ENCODE results near the gene MBD1. TPM values are rescaled to one million over a fixed set of nuclear protein-coding genes. Genes with fewer than 3 reads are reported as not detected.
"Not testable (repeated sequence)": the region's sequence is repeated elsewhere in the genome, so short reads cannot be mapped to it uniquely, and the experiment has no call there.

Gene MBD1
- total RNA-seq, 2 donors from 2014 or later = 89.9 to 98.7 TPM

- H3K36me3 Mint-ChIP-seq (ENCODE audit: low read depth) = peaks cover 86% of the 10 kb centered on the region
- ATAC-seq (replicated peaks) = no peak
- no peak overlapping the region for H3K4me3 Mint-ChIP-seq
- H3K27me3 Mint-ChIP-seq = no peaks in the 10 kb centered on the region
- no peak overlapping the region for H3K27ac Mint-ChIP-seq
- H3K9me3 Mint-ChIP-seq = no peaks in the 10 kb centered on the region
- peaks cover 4% of the 10 kb centered on the region for H3K4me1 Mint-ChIP-seq
These were observed 8.8 kb downstream of the MBD1 start for GRCh38 chr18:50272568-50272967.

DNA sequence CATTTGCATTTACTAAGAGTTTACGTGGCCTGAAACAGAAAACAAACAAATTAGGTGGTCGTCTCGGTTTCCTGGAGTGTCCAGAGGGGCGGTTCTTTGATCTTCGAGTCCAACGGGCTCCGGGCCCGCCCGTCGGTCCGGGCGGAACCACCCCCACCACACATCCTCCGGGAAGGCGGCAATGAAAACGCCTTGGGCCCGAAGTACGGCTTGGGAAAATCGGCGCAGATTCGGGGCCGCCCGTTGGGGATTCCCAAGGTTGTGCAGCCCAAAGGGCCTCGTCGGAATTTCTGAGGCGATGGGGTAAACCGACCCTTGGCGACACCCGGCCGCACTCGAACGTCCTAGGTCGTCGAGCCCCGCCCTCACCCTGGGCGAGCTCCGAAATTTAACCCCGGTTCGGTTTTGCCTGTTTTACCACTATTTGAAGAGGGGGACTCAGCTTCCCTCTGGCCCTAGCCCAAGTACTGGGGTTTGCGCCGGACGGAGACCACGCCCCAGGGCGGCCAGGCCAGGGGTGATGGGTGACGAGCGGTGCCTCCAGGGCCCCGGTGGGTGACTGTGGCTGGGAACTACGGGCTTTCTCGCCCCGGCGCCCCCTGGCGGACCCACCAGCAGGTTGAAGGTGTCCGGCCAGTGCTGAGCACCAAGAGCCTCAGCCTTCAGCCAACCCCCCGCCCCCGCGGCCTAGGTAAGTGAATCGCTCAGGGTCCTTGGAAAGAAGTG lies 13.1 kb downstream of the MBD1 start:
- peaks cover 45% of the 10 kb centered on the region for H3K36me3 Mint-ChIP-seq (ENCODE audit: low read depth)

GRCh38 chr18:50266248-50266704 lies 15.0 kb downstream of the MBD1 start, which contains the start of gene CFAP53:
CFAP53 (minus strand) TSS chr18:50266495; CDS start chr18:50266404, 91 bp downstream.
- Mint-ChIP-seq H3K9me3 (no peaks in the 10 kb centered on the region), H3K36me3 (ENCODE audit: low read depth) (peaks cover 26% of the 10 kb centered on the region), H3K4me3 (peak within 1 kb of the TSS; percentile 82), H3K27ac (peak within 1 kb of the TSS; percentile 72), H3K4me1 (peaks cover 10% of the 10 kb centered on the region), H3K27me3 (no peaks in the 10 kb centered on the region)
- ATAC-seq (replicated peaks) = peak; percentile 94

More for the DNA sequence above, 13.1 kb downstream of the MBD1 start:
- Mint-ChIP-seq H3K4me3 (peak overlapping the region; percentile 82), H3K27ac (no peak overlapping the region), H3K9me3 (no peaks in the 10 kb centered on the region), H3K27me3 (no peaks in the 10 kb centered on the region), H3K4me1 (peaks cover 10% of the 10 kb centered on the region)
- ATAC-seq (replicated peaks) = peak; percentile 85

DNA sequence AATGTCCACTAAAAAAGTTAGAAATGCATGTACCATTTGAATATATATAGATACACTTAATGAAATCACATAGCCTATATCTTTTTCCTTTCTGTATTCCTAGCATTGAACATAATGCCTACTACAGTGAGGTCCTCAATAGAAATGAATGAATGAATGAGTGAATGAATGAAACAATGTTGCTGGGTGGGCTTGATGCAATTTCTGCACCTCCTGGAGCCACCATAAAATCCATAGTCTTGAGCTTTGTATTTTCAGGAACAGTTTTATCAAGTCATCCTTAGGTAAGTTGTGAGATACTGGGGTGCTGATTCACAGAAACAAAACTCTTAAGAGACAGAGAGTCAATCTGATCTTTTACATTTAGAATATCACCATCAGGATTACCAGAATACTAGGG lies 18.3 kb downstream of the MBD1 start:
- Mint-ChIP-seq H3K36me3 (ENCODE audit: low read depth) (no peaks in the 10 kb centered on the region), H3K27me3 (peaks cover 7% of the 10 kb centered on the region), H3K9me3 (no peaks in the 10 kb centered on the region), H3K4me3 (no peak overlapping the region), H3K4me1 (peaks cover 7% of the 10 kb centered on the region), H3K27ac (no peak overlapping the region)
- ATAC-seq (replicated peaks) = no peak

DNA sequence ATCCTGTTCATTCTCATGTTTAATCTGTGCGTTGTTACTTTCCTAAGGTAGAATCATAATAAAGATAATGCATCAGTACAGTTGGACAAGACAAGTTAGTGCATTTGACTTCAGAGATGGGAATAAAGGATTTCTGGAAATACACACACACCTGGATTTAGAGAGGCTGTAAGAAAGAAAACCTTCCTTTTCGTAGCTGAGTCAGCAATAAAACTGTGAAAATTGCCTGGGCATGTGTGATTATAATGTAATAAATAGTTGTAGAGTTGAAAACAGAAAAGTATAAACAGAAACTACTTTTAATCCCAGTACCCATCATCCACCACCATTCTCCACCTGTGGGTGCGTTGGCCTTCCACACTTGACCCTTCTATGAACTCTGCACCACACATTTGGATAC lies 30.4 kb downstream of the MBD1 start:
- Mint-ChIP-seq H3K27me3 (no peaks in the 10 kb centered on the region), H3K36me3 (ENCODE audit: low read depth) (no peaks in the 10 kb centered on the region), H3K9me3 (no peaks in the 10 kb centered on the region), H3K4me3 (no peak overlapping the region), H3K4me1 (no peaks in the 10 kb centered on the region), H3K27ac (no peak overlapping the region)
- ATAC-seq (replicated peaks) = no peak

- Mint-ChIP-seq H3K36me3 (ENCODE audit: low read depth) (no peaks in the 10 kb centered on the region), H3K27me3 (no peaks in the 10 kb centered on the region), H3K4me3 (no peak overlapping the region), H3K4me1 (no peaks in the 10 kb centered on the region), H3K27ac (no peak overlapping the region), H3K9me3 (no peaks in the 10 kb centered on the region)
- no peak for ATAC-seq (replicated peaks)
These were observed 31.7 kb downstream of the MBD1 start for GRCh38 chr18:50249576-50249975.

- Mint-ChIP-seq H3K27me3 (no peaks in the 10 kb centered on the region), H3K4me3 (no peak overlapping the region), H3K36me3 (ENCODE audit: low read depth) (no peaks in the 10 kb centered on the region), H3K9me3 (no peaks in the 10 kb centered on the region), H3K27ac (no peak overlapping the region), H3K4me1 (no peaks in the 10 kb centered on the region)
- ATAC-seq (replicated peaks) = no peak
These were observed 33.8 kb downstream of the MBD1 start for GRCh38 chr18:50247561-50247960.

DNA sequence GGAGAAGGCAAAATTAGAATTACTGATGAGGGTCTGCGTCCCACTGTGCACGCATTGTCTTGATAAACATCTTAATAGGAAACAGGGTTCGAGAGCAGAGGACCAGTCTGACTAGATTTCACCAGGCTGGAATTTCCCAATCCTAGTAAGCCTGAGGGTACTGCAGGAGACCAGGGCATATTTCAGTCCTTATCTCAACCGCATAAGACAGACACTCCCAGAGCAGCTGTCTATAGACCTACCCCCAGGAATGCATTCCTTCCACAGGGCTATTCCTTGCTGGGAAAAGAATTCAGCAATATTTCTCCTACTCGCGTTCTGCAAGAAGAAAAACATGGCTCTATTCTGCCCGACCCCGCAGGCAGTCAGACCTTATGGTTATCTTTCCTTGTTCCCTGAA lies 39.6 kb downstream of the MBD1 start:
- H3K9me3 Mint-ChIP-seq = peaks cover 10% of the 10 kb centered on the region
- not testable (repeated sequence) for H3K27ac Mint-ChIP-seq; H3K4me1 Mint-ChIP-seq; H3K36me3 Mint-ChIP-seq (ENCODE audit: low read depth); H3K4me3 Mint-ChIP-seq; H3K27me3 Mint-ChIP-seq; ATAC-seq (replicated peaks)

- ATAC-seq (replicated peaks) = peak; percentile 85
- Mint-ChIP-seq H3K36me3 (ENCODE audit: low read depth) (peaks cover 8% of the 10 kb centered on the region), H3K27ac (peak overlapping the region; percentile 57), H3K4me3 (no peak overlapping the region), H3K27me3 (peaks cover 8% of the 10 kb centered on the region), H3K4me1 (peaks cover 8% of the 10 kb centered on the region), H3K9me3 (peaks cover 10% of the 10 kb centered on the region)
These were observed 41.2 kb downstream of the MBD1 start for GRCh38 chr18:50240080-50240563.

- H3K4me3 Mint-ChIP-seq = no peak overlapping the region
- H3K27ac Mint-ChIP-seq = no peak overlapping the region
- peaks cover 14% of the 10 kb centered on the region for H3K27me3 Mint-ChIP-seq
- no peaks in the 10 kb centered on the region for H3K36me3 Mint-ChIP-seq (ENCODE audit: low read depth)
- no peaks in the 10 kb centered on the region for H3K4me1 Mint-ChIP-seq
- no peaks in the 10 kb centered on the region for H3K9me3 Mint-ChIP-seq
- no peak for ATAC-seq (replicated peaks)
These were observed 48.9 kb downstream of the MBD1 start for GRCh38 chr18:50232419-50232818.

- peaks cover 11% of the 10 kb centered on the region for H3K27me3 Mint-ChIP-seq
- H3K36me3 Mint-ChIP-seq (ENCODE audit: low read depth) = no peaks in the 10 kb centered on the region
- H3K9me3 Mint-ChIP-seq = no peaks in the 10 kb centered on the region
- peak overlapping the region; percentile 18 for H3K27ac Mint-ChIP-seq
- no peaks in the 10 kb centered on the region for H3K4me1 Mint-ChIP-seq
- peak; percentile 93 for ATAC-seq (replicated peaks)
- H3K4me3 Mint-ChIP-seq = no peak overlapping the region
These were observed 49.7 kb downstream of the MBD1 start for GRCh38 chr18:50231621-50232020.

GRCh38 chr18:50220249-50220648 lies 61.1 kb downstream of the MBD1 start:
- not testable (repeated sequence) for H3K27ac Mint-ChIP-seq; H3K9me3 Mint-ChIP-seq; H3K4me3 Mint-ChIP-seq; H3K4me1 Mint-ChIP-seq; ATAC-seq (replicated peaks); H3K36me3 Mint-ChIP-seq (ENCODE audit: low read depth)
- H3K27me3 Mint-ChIP-seq = peaks cover 24% of the 10 kb centered on the region

Other genes starting within 250 kb of the MBD1 start
- gene MYO5B, start 86.4 kb downstream of the MBD1 start, total RNA-seq = under 1 TPM in 1 of 2 donors, not detected in 1; 0.29 TPM
- 1 to 10 TPM in 1 of 2 donors, under 1 TPM in 1; 0.61 to 3.0 TPM for gene CFAP53, start 15.0 kb downstream of the MBD1 start, total RNA-seq
- gene CXXC1, start 6.2 kb upstream of the MBD1 start, total RNA-seq = 100 to 1,000 TPM; 125 to 129 TPM
- gene SKA1, start 93.5 kb upstream of the MBD1 start, total RNA-seq = 10 to 100 TPM; 40.7 to 42.9 TPM